ENCODE results near the gene FLYWCH1. TPM values are rescaled to one million over a fixed set of nuclear protein-coding genes. Genes with fewer than 3 reads are reported as not detected.

FLYWCH1 gene
- total RNA-seq, 2 experiments from 2014 or later, result 26.1 to 61.9 TPM

GRCh38 chr16:2898831-2899563 lies 12.7 kb upstream of the FLYWCH1 start:
- H3K4me2 ChIP-seq (ENCODE audit: low read length), result no peak overlapping the region
- CTCF ChIA-PET (ENCODE audit: unreplicated experiment), result no interaction called here

GRCh38 chr16:2899564-2900072 lies 12.1 kb upstream of the FLYWCH1 start:
- Histone ChIP-seq H4K20me1 (ENCODE audit: insufficient read depth, low read length) (no peaks in the 10 kb centered on the region), H3K36me3 (ENCODE audit: insufficient read depth, low read length) (no peaks in the 10 kb centered on the region), H3K4me1 (ENCODE audit: insufficient read depth, low read length, poor library complexity, severe bottlenecking) (peaks cover 18% of the 10 kb centered on the region), H2AFZ (ENCODE audit: low read length) (no peak overlapping the region), H3K27ac (ENCODE audit: low read depth, low read length, poor library complexity, severe bottlenecking) (no peak overlapping the region), H3K4me3 (ENCODE audit: low read depth, low read length, poor library complexity, severe bottlenecking) (no peak overlapping the region), H3K79me2 (ENCODE audit: insufficient read depth, low read depth, low read length) (no peaks in the 10 kb centered on the region), H3K4me2 (ENCODE audit: low read length) (no peak overlapping the region), H3K9me2 (ENCODE audit: insufficient read depth, low read length) (no peaks in the 10 kb centered on the region), H3K9me3 (ENCODE audit: low read length) (no peaks in the 10 kb centered on the region)
- no peak for TF ChIP-seq EZH2phosphoT487 (IDR thresholded peaks at IDR 0.05; ENCODE audit: borderline replicate concordance, low read depth, low read length)
- ChIA-PET CTCF (ENCODE audit: unreplicated experiment) (no interaction called here), POLR2A (interaction anchor here (1.0 kb wide), 1 partner anchor 13 kb away, joined by 5 read pairs; no protein-coding TSS in a partner anchor)
- BruUV-seq (replicated peaks), result no TSS peak
- no peak for DNase-seq (ENCODE audit: low spot score)
- intact Hi-C loops (cut with micrococcal nuclease; ENCODE audit: unreplicated experiment), result no loop called here

More at GRCh38 chr16:2898831-2899563, 12.7 kb upstream of the FLYWCH1 start:
- Histone ChIP-seq H3K9me2 (ENCODE audit: insufficient read depth, low read length) (no peaks in the 10 kb centered on the region), H3K4me1 (ENCODE audit: insufficient read depth, low read length, poor library complexity, severe bottlenecking) (peaks cover 16% of the 10 kb centered on the region), H2AFZ (ENCODE audit: low read length) (no peak overlapping the region), H3K36me3 (ENCODE audit: insufficient read depth, low read length) (no peaks in the 10 kb centered on the region), H3K27ac (ENCODE audit: low read depth, low read length, poor library complexity, severe bottlenecking) (no peak overlapping the region), H3K9me3 (ENCODE audit: low read length) (no peaks in the 10 kb centered on the region), H3K79me2 (ENCODE audit: insufficient read depth, low read depth, low read length) (no peaks in the 10 kb centered on the region), H4K20me1 (ENCODE audit: insufficient read depth, low read length) (no peaks in the 10 kb centered on the region), H3K4me3 (ENCODE audit: low read depth, low read length, poor library complexity, severe bottlenecking) (no peak overlapping the region)
- TF ChIP-seq CTCF (conservative IDR thresholded peaks at IDR 0.05; ENCODE audit: low read length) (no peak), EZH2phosphoT487 (IDR thresholded peaks at IDR 0.05; ENCODE audit: borderline replicate concordance, low read depth, low read length) (no peak)
- POLR2A ChIA-PET, result interaction anchor here (1.0 kb wide), 1 partner anchor 14 kb away, joined by 5 read pairs; no protein-coding TSS in a partner anchor
- no TSS peak for BruUV-seq (replicated peaks)
- intact Hi-C loops (cut with micrococcal nuclease; ENCODE audit: unreplicated experiment), result no loop called here
- DNase-seq (ENCODE audit: low spot score), result no peak

GRCh38 chr16:2900526-2901075 lies 11.1 kb upstream of the FLYWCH1 start:
- Histone ChIP-seq H3K36me3 (ENCODE audit: insufficient read depth, low read length) (no peaks in the 10 kb centered on the region), H3K9me3 (ENCODE audit: low read length) (no peaks in the 10 kb centered on the region), H3K4me1 (ENCODE audit: insufficient read depth, low read length, poor library complexity, severe bottlenecking) (peaks cover 18% of the 10 kb centered on the region), H3K4me3 (ENCODE audit: low read depth, low read length, poor library complexity, severe bottlenecking) (no peak overlapping the region), H3K79me2 (ENCODE audit: insufficient read depth, low read depth, low read length) (no peaks in the 10 kb centered on the region), H3K27ac (ENCODE audit: low read depth, low read length, poor library complexity, severe bottlenecking) (no peak overlapping the region), H3K9me2 (ENCODE audit: insufficient read depth, low read length) (no peaks in the 10 kb centered on the region), H2AFZ (ENCODE audit: low read length) (no peak overlapping the region), H4K20me1 (ENCODE audit: insufficient read depth, low read length) (no peaks in the 10 kb centered on the region), H3K4me2 (ENCODE audit: low read length) (no peak overlapping the region)
- CTCF ChIA-PET (ENCODE audit: unreplicated experiment), result no interaction called here
- DNase-seq (ENCODE audit: low spot score), result no peak
- intact Hi-C loops (cut with micrococcal nuclease; ENCODE audit: unreplicated experiment), result no loop called here
- TF ChIP-seq EZH2phosphoT487 (IDR thresholded peaks at IDR 0.05; ENCODE audit: borderline replicate concordance, low read depth, low read length) (no peak), CTCF (conservative IDR thresholded peaks at IDR 0.05; ENCODE audit: low read length) (no peak)
- POLR2A ChIA-PET, result no interaction called here
- BruUV-seq (replicated peaks), result no TSS peak

Data from OCI-LY7 (cell line).